ENCODE results near the gene PNPLA8.

PNPLA8 gene

DNA sequence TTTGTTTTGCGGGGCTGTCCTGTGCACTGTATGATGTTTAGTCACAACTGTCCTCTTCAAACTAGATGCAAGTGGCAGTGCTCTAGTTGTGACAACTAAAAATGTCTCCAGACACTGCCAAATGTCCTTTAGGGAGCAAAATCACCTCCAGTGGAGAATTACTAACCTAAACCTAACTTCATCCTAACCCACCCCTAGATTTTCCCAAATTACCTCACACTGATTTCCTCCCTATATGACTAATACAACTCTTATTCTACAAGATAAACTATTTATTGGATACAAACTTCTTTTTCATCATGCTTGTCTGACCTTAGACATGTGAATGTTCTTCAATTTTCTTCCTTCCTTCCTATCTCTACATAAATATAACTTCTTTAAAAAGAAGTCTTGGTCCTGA is 26.4 kb downstream of the PNPLA8 start:
- no peak overlapping the region for H3K9ac ChIP-seq (ENCODE audit: low read depth, low read length)
- no peaks in the 10 kb centered on the region for H3K9me3 ChIP-seq (ENCODE audit: control insufficient read depth, insufficient read depth, low read length)
- H3K4me3 ChIP-seq (ENCODE audit: low read depth, low read length), result no peak overlapping the region
- H3K27me3 ChIP-seq (ENCODE audit: control insufficient read depth, insufficient read depth, low read length), result no peaks in the 10 kb centered on the region
- H3K4me1 ChIP-seq (ENCODE audit: control insufficient read depth, insufficient read depth, low read length), result no peaks in the 10 kb centered on the region
- H3K36me3 ChIP-seq (ENCODE audit: control insufficient read depth, insufficient read depth, low read length), result peaks cover 24% of the 10 kb centered on the region
- H3K27ac ChIP-seq (ENCODE audit: low read depth, low read length), result no peak overlapping the region

DNA sequence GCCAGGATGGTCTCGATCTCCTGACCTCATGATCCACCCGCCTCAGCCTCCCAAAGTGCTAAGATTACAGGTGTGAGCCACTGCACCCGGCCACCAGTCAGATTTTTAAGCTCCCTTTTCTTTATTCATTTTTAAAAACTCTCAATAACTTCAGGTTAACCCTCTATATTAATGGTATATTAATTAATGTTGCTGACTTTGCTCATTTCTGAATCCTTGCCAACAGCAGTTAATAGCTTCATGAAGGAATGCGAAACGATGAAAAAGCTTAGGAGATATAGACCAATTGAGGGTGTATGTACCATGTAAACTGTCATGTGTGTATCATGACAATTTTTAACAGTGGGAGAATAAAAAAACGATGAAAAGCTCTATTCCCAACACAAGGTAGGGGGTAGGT is 27.5 kb downstream of the PNPLA8 start:
- Histone ChIP-seq H3K4me1 (ENCODE audit: control insufficient read depth, insufficient read depth, low read length) (no peaks in the 10 kb centered on the region), H3K27ac (ENCODE audit: low read depth, low read length) (no peak overlapping the region), H3K27me3 (ENCODE audit: control insufficient read depth, insufficient read depth, low read length) (no peaks in the 10 kb centered on the region), H3K9ac (ENCODE audit: low read depth, low read length) (no peak overlapping the region), H3K4me3 (ENCODE audit: low read depth, low read length) (no peak overlapping the region), H3K9me3 (ENCODE audit: control insufficient read depth, insufficient read depth, low read length) (no peaks in the 10 kb centered on the region), H3K36me3 (ENCODE audit: control insufficient read depth, insufficient read depth, low read length) (peaks cover 24% of the 10 kb centered on the region)

DNA sequence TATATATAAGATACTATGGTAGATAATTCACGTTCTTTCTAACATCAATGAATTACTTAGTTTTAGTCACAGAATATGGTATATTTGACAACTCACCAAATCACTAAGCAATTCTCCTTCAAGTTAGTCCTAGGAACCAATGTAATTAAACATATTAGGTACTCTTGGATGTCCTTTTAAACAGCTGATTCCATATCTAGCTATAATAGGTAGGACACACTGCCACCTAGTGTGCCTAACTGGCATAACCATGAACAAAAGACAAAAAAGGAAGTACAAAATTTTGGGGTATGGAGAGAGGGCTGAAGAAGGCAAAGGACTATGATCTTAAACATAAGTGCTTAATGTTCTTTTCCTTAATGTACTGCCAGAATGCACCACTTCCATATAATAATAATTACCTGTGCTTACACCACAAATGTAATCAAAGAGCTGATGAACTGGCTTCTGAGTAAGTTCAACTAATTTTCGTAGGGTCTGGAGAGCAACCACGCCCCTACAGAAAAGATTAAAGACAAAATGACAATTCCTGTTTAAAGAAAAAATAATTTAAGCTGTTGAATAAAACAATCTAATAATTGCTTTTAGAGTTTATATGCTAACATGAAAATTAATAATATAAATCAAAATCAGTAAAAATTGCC is 28.7 kb downstream of the PNPLA8 start:
- Histone ChIP-seq H3K4me3 (ENCODE audit: low read depth, low read length) (no peak overlapping the region), H3K36me3 (ENCODE audit: control insufficient read depth, insufficient read depth, low read length) (peaks cover 24% of the 10 kb centered on the region), H3K27ac (ENCODE audit: low read depth, low read length) (no peak overlapping the region), H3K9me3 (ENCODE audit: control insufficient read depth, insufficient read depth, low read length) (no peaks in the 10 kb centered on the region), H3K9ac (ENCODE audit: low read depth, low read length) (no peak overlapping the region), H3K4me1 (ENCODE audit: control insufficient read depth, insufficient read depth, low read length) (no peaks in the 10 kb centered on the region), H3K27me3 (ENCODE audit: control insufficient read depth, insufficient read depth, low read length) (no peaks in the 10 kb centered on the region)

DNA sequence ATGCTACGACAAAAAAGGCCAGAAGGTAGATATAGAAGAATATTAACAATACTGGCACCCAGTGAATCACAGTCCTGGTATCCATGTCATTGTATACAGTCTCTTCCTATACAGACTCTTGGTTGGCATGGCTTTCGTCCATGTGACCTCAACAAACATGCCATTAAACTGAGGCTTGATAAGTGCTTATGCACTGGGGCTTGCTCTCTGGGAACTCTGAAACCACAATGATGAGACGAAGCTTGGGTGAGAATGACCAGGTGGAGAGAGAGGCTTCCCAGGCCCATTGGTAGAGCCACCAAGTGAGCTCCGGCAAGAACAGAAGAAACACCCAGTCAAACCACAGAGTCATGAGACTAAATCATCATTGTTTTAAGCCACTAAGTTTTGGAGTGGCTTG is 33.2 kb downstream of the PNPLA8 start:
- Histone ChIP-seq H3K27me3 (ENCODE audit: control insufficient read depth, insufficient read depth, low read length) (no peaks in the 10 kb centered on the region), H3K4me3 (ENCODE audit: low read depth, low read length) (no peak overlapping the region), H3K9me3 (ENCODE audit: control insufficient read depth, insufficient read depth, low read length) (no peaks in the 10 kb centered on the region), H3K4me1 (ENCODE audit: control insufficient read depth, insufficient read depth, low read length) (no peaks in the 10 kb centered on the region), H3K9ac (ENCODE audit: low read depth, low read length) (no peak overlapping the region), H3K27ac (ENCODE audit: low read depth, low read length) (no peak overlapping the region), H3K36me3 (ENCODE audit: control insufficient read depth, insufficient read depth, low read length) (0 out of 2 replicates have a peak, but pooled peaks cover 12% of the 10 kb centered on the region)

DNA sequence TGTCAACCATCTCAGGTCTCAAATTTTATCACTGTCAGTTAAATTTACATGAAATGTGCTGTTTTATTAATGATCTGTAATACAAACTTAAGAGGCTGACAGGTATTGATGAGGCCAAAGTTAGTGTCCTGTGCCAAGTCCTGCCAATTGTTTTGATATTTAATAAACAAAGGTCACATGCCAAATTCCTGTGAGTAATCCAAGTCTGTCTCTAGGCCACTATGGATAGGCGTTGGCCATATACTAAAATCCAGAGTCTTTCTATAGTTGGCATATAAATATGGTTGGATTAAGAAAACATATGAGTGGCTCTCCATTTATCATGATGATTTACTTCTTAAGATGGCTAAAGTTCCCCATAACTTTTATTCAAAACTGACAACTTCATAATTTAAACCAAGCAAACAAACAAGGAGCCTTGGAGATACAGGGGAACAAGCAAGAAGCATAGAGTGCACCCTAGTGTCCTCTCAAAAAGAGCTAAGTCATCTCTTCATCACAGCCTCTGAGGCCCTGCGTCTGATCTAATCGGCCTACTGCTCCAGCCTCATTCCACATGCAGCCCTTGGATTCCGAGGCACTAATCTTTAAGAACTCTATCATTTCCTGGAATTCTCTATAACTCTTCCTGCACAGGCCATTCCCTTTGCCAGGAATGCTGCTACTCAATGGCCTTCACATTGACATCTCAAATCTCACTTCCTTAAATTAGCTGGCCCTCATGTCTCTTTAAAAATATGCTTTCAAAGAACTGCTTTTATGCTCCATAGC is 37.0 kb downstream of the PNPLA8 start:
- Histone ChIP-seq H3K36me3 (ENCODE audit: control insufficient read depth, insufficient read depth, low read length) (peaks cover 5% of the 10 kb centered on the region; the same call in 1 of the 2 replicates), H3K9me3 (ENCODE audit: control insufficient read depth, insufficient read depth, low read length) (no peaks in the 10 kb centered on the region), H3K9ac (ENCODE audit: low read depth, low read length) (no peak overlapping the region), H3K27me3 (ENCODE audit: control insufficient read depth, insufficient read depth, low read length) (no peaks in the 10 kb centered on the region), H3K4me3 (ENCODE audit: low read depth, low read length) (no peak overlapping the region), H3K27ac (ENCODE audit: low read depth, low read length) (no peak overlapping the region), H3K4me1 (ENCODE audit: control insufficient read depth, insufficient read depth, low read length) (no peaks in the 10 kb centered on the region)

DNA sequence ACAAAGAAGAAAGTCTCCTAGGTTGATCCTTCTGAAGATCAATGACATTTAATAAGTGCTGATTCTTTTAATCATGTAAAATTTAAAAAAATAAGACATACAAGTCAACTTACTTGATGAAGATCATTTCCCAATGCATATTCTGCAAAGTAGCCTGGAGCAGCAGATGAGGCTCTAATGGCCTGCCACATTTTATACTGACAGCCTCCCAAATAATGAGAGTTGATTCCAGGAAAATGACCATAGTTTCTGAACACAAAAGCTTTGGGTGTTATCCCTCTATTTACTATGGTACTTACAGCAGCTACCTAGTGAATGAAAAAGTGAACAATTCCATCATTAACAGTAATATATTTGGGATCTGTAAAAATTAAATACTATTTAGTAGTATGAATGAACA is 38.3 kb downstream of the PNPLA8 start:
- Histone ChIP-seq H3K9ac (ENCODE audit: low read depth, low read length) (no peak overlapping the region), H3K4me3 (ENCODE audit: low read depth, low read length) (no peak overlapping the region), H3K9me3 (ENCODE audit: control insufficient read depth, insufficient read depth, low read length) (no peaks in the 10 kb centered on the region), H3K27me3 (ENCODE audit: control insufficient read depth, insufficient read depth, low read length) (no peaks in the 10 kb centered on the region), H3K4me1 (ENCODE audit: control insufficient read depth, insufficient read depth, low read length) (no peaks in the 10 kb centered on the region), H3K36me3 (ENCODE audit: control insufficient read depth, insufficient read depth, low read length) (peaks cover 5% of the 10 kb centered on the region; the same call in 1 of the 2 replicates), H3K27ac (ENCODE audit: low read depth, low read length) (no peak overlapping the region)

DNA sequence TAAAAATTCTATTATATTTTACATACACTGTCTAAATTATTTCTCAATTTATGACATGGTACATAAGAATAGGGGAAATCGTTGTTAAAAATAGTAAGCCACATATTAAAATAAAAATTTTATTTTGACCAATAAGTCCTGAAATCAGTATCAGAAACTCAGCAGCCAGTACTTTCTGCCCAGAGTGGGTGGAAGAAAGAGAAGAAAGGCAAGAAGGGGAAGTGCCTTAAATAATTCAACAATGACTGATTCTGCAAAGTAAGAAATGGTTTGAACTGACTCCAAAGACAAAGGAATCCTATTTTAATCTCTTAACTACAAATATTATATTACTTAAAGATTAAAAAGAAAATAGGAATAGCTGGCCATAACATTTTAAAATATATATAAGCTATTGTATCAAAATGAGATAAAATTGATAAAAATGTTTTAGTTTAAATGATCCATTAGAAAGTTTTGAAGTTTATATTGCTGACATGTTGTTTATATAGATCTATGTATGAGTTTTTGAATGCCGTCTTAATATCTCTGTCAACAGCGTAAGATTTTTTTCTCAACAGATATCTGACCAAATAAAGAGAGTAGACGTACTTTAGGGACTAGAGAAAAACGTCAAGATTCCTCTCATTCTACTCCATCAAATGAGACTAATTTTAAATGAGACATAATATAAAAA is 39.5 kb downstream of the PNPLA8 start:
- Histone ChIP-seq H3K36me3 (ENCODE audit: control insufficient read depth, insufficient read depth, low read length) (peaks cover 5% of the 10 kb centered on the region; the same call in 1 of the 2 replicates), H3K9me3 (ENCODE audit: control insufficient read depth, insufficient read depth, low read length) (no peaks in the 10 kb centered on the region)

DNA sequence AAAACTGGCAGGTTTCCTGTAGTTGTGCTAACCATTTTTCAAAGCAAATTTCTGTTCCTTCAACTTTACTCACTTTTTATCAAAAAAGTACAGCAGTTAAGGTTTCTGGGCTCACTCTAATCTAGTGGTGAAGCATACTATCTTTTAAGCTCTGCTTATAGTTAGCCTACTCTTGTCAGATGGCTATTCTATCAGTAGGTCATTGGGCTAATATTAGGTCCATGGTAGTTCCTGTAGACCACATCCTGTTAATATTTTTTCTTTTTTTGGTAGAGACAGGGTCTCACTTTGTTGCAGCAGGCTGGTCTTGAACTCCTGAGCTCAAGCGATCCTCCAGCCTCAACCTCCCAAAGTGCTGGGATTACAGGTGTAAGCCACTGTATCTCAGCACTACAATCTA is 41.8 kb downstream of the PNPLA8 start:
- no peak overlapping the region for H3K4me3 ChIP-seq (ENCODE audit: low read depth, low read length)
- no peak overlapping the region for H3K27ac ChIP-seq (ENCODE audit: low read depth, low read length)
- no peaks in the 10 kb centered on the region for H3K4me1 ChIP-seq (ENCODE audit: control insufficient read depth, insufficient read depth, low read length)
- no peaks in the 10 kb centered on the region for H3K27me3 ChIP-seq (ENCODE audit: control insufficient read depth, insufficient read depth, low read length)
- H3K36me3 ChIP-seq (ENCODE audit: control insufficient read depth, insufficient read depth, low read length), result peaks cover 6% of the 10 kb centered on the region; the same call in 1 of the 2 replicates
- H3K9me3 ChIP-seq (ENCODE audit: control insufficient read depth, insufficient read depth, low read length), result no peaks in the 10 kb centered on the region
- no peak overlapping the region for H3K9ac ChIP-seq (ENCODE audit: low read depth, low read length)

More for the DNA sequence above, 39.5 kb downstream of the PNPLA8 start:
- no peak overlapping the region for H3K9ac ChIP-seq (ENCODE audit: low read depth, low read length)
- H3K27me3 ChIP-seq (ENCODE audit: control insufficient read depth, insufficient read depth, low read length), result no peaks in the 10 kb centered on the region
- H3K27ac ChIP-seq (ENCODE audit: low read depth, low read length), result no peak overlapping the region
- H3K4me1 ChIP-seq (ENCODE audit: control insufficient read depth, insufficient read depth, low read length), result no peaks in the 10 kb centered on the region
- no peak overlapping the region for H3K4me3 ChIP-seq (ENCODE audit: low read depth, low read length)

DNA sequence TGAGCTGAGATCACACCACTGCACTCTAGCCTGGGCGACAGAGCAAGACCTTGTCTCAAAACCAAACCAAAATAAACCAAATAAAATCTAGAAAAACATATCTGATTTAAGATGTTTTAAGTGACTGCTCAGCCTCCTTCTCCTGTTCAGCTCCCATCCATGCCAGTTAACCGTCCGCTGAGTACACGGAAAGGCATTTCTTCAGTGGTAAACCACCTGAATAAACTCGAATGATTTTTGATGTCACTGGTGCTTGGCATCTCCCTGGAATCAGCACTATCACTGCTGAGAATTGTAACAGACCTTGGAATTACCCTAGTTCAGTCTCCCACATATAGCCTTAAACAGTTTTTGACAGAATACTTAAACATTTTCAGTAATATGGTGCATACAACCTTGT is 45.6 kb downstream of the PNPLA8 start:
- Histone ChIP-seq H3K9ac (ENCODE audit: low read depth, low read length) (no peak overlapping the region), H3K4me1 (ENCODE audit: control insufficient read depth, insufficient read depth, low read length) (no peaks in the 10 kb centered on the region), H3K4me3 (ENCODE audit: low read depth, low read length) (no peak overlapping the region), H3K27ac (ENCODE audit: low read depth, low read length) (no peak overlapping the region), H3K27me3 (ENCODE audit: control insufficient read depth, insufficient read depth, low read length) (no peaks in the 10 kb centered on the region), H3K9me3 (ENCODE audit: control insufficient read depth, insufficient read depth, low read length) (no peaks in the 10 kb centered on the region), H3K36me3 (ENCODE audit: control insufficient read depth, insufficient read depth, low read length) (0 out of 2 replicates have a peak, but pooled peaks cover 6% of the 10 kb centered on the region)

DNA sequence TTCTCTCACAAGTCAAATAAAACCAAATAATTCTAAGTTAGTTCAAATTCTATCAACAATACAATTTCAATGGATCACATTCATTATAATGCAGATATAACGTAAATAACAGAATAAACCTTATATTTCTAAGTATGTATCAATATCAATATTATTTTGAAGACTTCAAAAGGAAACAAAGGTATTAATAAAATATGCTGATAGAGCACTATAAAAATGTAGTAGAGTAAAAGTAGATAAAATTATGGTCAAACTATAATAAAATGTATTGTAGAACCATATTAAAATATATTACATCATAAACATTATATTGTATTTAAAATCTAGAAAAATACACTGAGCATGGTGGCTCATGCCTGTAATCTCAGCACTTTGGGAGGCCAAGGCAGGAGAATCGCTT is 46.2 kb downstream of the PNPLA8 start:
- no peak overlapping the region for H3K9ac ChIP-seq (ENCODE audit: low read depth, low read length)
- H3K36me3 ChIP-seq (ENCODE audit: control insufficient read depth, insufficient read depth, low read length), result 0 out of 2 replicates have a peak, but pooled peaks cover 6% of the 10 kb centered on the region
- H3K9me3 ChIP-seq (ENCODE audit: control insufficient read depth, insufficient read depth, low read length), result no peaks in the 10 kb centered on the region
- no peak overlapping the region for H3K27ac ChIP-seq (ENCODE audit: low read depth, low read length)
- no peaks in the 10 kb centered on the region for H3K27me3 ChIP-seq (ENCODE audit: control insufficient read depth, insufficient read depth, low read length)
- H3K4me1 ChIP-seq (ENCODE audit: control insufficient read depth, insufficient read depth, low read length), result no peaks in the 10 kb centered on the region
- H3K4me3 ChIP-seq (ENCODE audit: low read depth, low read length), result no peak overlapping the region

DNA sequence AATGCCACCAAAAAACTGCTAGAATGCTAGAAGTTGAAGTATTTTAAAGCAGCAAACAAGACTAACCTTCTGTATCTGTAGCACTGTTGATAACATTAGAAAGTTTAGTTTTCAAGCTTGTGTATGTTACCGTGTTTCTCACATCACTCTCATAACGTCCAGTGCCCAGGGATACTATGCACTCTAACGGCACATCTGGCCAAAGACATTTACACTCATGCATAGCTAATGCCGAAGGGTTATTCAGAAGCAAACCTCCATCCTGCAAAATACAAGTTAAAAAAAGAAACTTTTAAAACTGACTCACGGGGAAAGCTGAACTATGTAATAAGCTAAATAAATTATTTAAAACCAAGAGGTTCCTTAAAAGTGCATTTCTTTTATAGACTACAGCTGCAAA is 46.8 kb downstream of the PNPLA8 start:
- no peaks in the 10 kb centered on the region for H3K4me1 ChIP-seq (ENCODE audit: control insufficient read depth, insufficient read depth, low read length)
- H3K9ac ChIP-seq (ENCODE audit: low read depth, low read length), result no peak overlapping the region
- no peak overlapping the region for H3K27ac ChIP-seq (ENCODE audit: low read depth, low read length)
- H3K4me3 ChIP-seq (ENCODE audit: low read depth, low read length), result no peak overlapping the region
- H3K36me3 ChIP-seq (ENCODE audit: control insufficient read depth, insufficient read depth, low read length), result 0 out of 2 replicates have a peak, but pooled peaks cover 6% of the 10 kb centered on the region
- H3K27me3 ChIP-seq (ENCODE audit: control insufficient read depth, insufficient read depth, low read length), result no peaks in the 10 kb centered on the region
- H3K9me3 ChIP-seq (ENCODE audit: control insufficient read depth, insufficient read depth, low read length), result no peaks in the 10 kb centered on the region
